HCT116 (cell line): Measurements from ENCODE around the gene RBM26. TPM values are rescaled to one million over a fixed set of nuclear protein-coding genes. Genes with fewer than 3 reads are reported as not detected.

ENCODE experiments used
- ATAC-seq: fragments of 200-7000 bp; cut with Tn5 transposase; 2 replicates; pipeline ENCODE4 v1.9.1; 2020; ENCODE audit warnings: mild to moderate bottlenecking, moderate library complexity
- BruUV-seq: library from RNA; stranded (reverse); fragments of 400-500 nt; replicated peaks from 2 replicates; lab custom pipeline; 2021; lab: Mats Ljungman, UMichigan
- CTCF ChIA-PET: fragments of 300-600 bp; sonication (Branson Sonifier 250); formaldehyde crosslinking; loops from one replicate; lab custom pipeline; 2021; ENCODE audit warnings: antibody characterized with exemption; lab: Charles Lee
- POLR2A ChIA-PET: fragments of 300-600, 350-600 bp; sonication (Branson Sonifier 250); formaldehyde crosslinking; loops from one replicate; lab custom pipeline; 2021; ENCODE audit warnings: antibody characterized with exemption; lab: Charles Lee
- RAD21 ChIA-PET, 2 experiments: fragments of 300-600 bp; sonication (Branson Sonifier 250); formaldehyde crosslinking; loops; one replicate each; lab custom pipeline; 2023; ENCODE audit warnings: low total read pairs in 2 of 2; ENCODE audit not compliant: uncharacterized antibody in 2 of 2, unreplicated experiment in 2 of 2, low non-redundant PET in 1 of 2; lab: Charles Lee
- DNase-seq: peaks from one replicate; pipeline ENCODE4 v3.0.0-alpha.2; 2010; ENCODE audit warnings: low read depth, low spot score
- H2AFZ ChIP-seq: fragments of 200-600 bp; shearing (Covaris generic), sonication (generic); 2 replicates; pipeline ENCODE4 v1.6.1; 2017; ENCODE audit warnings: low read depth, mixed run types, mixed read lengths, antibody characterized with exemption, low read length; ENCODE audit not compliant: poor library complexity, severe bottlenecking
- H3K27ac ChIP-seq: 2 replicates; pipeline ENCODE4 v1.5.1; 2012; ENCODE audit warnings: low read depth, low read length
- H3K27me3 ChIP-seq: fragments of 200-600 bp; sonication (generic); 2 replicates; pipeline ENCODE4 v1.6.1; 2016; ENCODE audit warnings: mixed run types, low read length, mixed read lengths; ENCODE audit not compliant: insufficient read depth
- H3K36me3 ChIP-seq, 2 experiments: fragments of 200-500 bp in 1 of 2; fragments of 200-600 bp in 1 of 2; sonication (Bioruptor generic) in 1 of 2; sonication (generic) in 1 of 2; 2 replicates each; pipeline versions ENCODE4 v1.5.1 to v1.6.1; 2014 to 2016; ENCODE audit warnings: low read length in 2 of 2, inconsistent platforms in 1 of 2, mixed read lengths in 1 of 2, mixed run types in 1 of 2; ENCODE audit not compliant: insufficient read depth in 2 of 2, control insufficient read depth in 1 of 2
- H3K4me1 ChIP-seq, 2 experiments: fragments of 200-600 bp in 1 of 2; sonication (generic) in 1 of 2; 2 replicates each; pipeline versions ENCODE4 v1.5.1 to v1.6.1; 2012 to 2017; ENCODE audit warnings: low read length in 2 of 2, inconsistent platforms in 1 of 2, mild to moderate bottlenecking in 1 of 2, mixed read lengths in 1 of 2, mixed run types in 1 of 2, moderate library complexity in 1 of 2; ENCODE audit not compliant: insufficient read depth in 2 of 2, control insufficient read depth in 1 of 2
- H3K4me2 ChIP-seq: fragments of 200-600 bp; sonication (generic); 2 replicates; pipeline ENCODE4 v1.6.1; 2017; ENCODE audit warnings: mixed run types, low read length, mixed read lengths
- H3K4me3 ChIP-seq, 2 experiments: fragments of 200-600 bp in 1 of 2; sonication (generic) in 1 of 2; replicated peaks in 1 of 2; 2 replicates each; pipeline ENCODE4 v1.5.1; 2011 to 2016; ENCODE audit warnings: low read length in 2 of 2, control low read depth in 1 of 2, low read depth in 1 of 2, mild to moderate bottlenecking in 1 of 2, mixed read lengths in 1 of 2, mixed run types in 1 of 2
- H3K79me2 ChIP-seq: fragments of 200-600 bp; sonication (generic); 2 replicates; pipeline ENCODE4 v1.6.1; 2017; ENCODE audit warnings: mild to moderate bottlenecking, mixed run types, low read length, moderate library complexity, mixed read lengths; ENCODE audit not compliant: insufficient read depth
- H3K9ac ChIP-seq: fragments of 200-600 bp; sonication (generic); 2 replicates; pipeline ENCODE4 v1.6.1; 2016; ENCODE audit warnings: low read length, mixed read lengths
- H3K9me2 ChIP-seq: fragments of 200-600 bp; sonication (generic), shearing (Covaris generic); 2 replicates; pipeline ENCODE4 v1.6.1; 2017; ENCODE audit warnings: mixed run types, mild to moderate bottlenecking, moderate library complexity; ENCODE audit not compliant: insufficient read depth
- H3K9me3 ChIP-seq, 2 experiments: fragments of 200-500 bp in 1 of 2; fragments of 200-600 bp in 1 of 2; sonication (Bioruptor generic) in 1 of 2; sonication (generic) in 1 of 2; 2 replicates each; pipeline ENCODE4 v1.6.1; 2014 to 2017; ENCODE audit warnings: low read length in 2 of 2, mixed read lengths in 2 of 2, inconsistent platforms in 1 of 2, low read depth in 1 of 2, mild to moderate bottlenecking in 1 of 2, mixed run types in 1 of 2, moderate library complexity in 1 of 2; ENCODE audit not compliant: control insufficient read depth in 1 of 2, insufficient read depth in 1 of 2
- H4K20me1 ChIP-seq: fragments of 200-600 bp; sonication (generic), shearing (Covaris generic); 2 replicates; pipeline ENCODE4 v1.6.1; 2017; ENCODE audit warnings: mixed run types, mild to moderate bottlenecking, moderate library complexity; ENCODE audit not compliant: insufficient read depth
- CBX3 ChIP-seq: IDR thresholded peaks from 2 replicates; pipeline ENCODE4 v1.6.1; 2012; ENCODE audit warnings: low read depth
- CEBPB ChIP-seq: IDR thresholded peaks from 2 replicates; pipeline ENCODE4 v1.6.1; 2012; ENCODE audit warnings: low read depth
- CTCF ChIP-seq, 3 experiments: fragments of 200-600 bp in 1 of 3; sonication (generic) in 1 of 3; IDR thresholded peaks in 2 of 3; conservative IDR thresholded peaks in 1 of 3; 2 replicates each; pipeline ENCODE4 v1.5.1; 2012 to 2017; ENCODE audit warnings: low read depth in 2 of 3, low read length in 2 of 3, antibody characterized with exemption in 1 of 3, borderline replicate concordance in 1 of 3, control low read depth in 1 of 3, mild to moderate bottlenecking in 1 of 3, mixed read lengths in 1 of 3, mixed run types in 1 of 3, moderate library complexity in 1 of 3; ENCODE audit not compliant: insufficient read depth in 1 of 3
- EGR1 ChIP-seq: IDR thresholded peaks from 2 replicates; pipeline ENCODE4 v1.6.1; 2012; ENCODE audit warnings: low read depth
- ELF1 ChIP-seq: IDR thresholded peaks from 2 replicates; pipeline ENCODE4 v1.6.1; 2012; ENCODE audit warnings: low read depth, borderline replicate concordance
- EZH2phosphoT487 ChIP-seq: fragments of 200-600 bp; IDR thresholded peaks from 2 replicates; pipeline ENCODE4 v1.6.1; 2018; ENCODE audit warnings: antibody characterized with exemption, borderline replicate concordance
- FOSL1 ChIP-seq: IDR thresholded peaks from 2 replicates; pipeline ENCODE4 v1.6.1; 2012; ENCODE audit warnings: low read depth
- JUND ChIP-seq: IDR thresholded peaks from 2 replicates; pipeline ENCODE4 v1.6.1; 2012
- MAX ChIP-seq: IDR thresholded peaks from 2 replicates; pipeline ENCODE4 v1.6.1; 2012
- POLR2A ChIP-seq: IDR thresholded peaks from 2 replicates; pipeline ENCODE4 v1.7.0; 2011; ENCODE audit warnings: borderline replicate concordance; ENCODE audit not compliant: insufficient read depth, insufficient read length; ENCODE audit errors: extremely low read depth
- YY1 ChIP-seq: IDR thresholded peaks from 2 replicates; pipeline ENCODE4 v1.6.1; 2011; ENCODE audit warnings: low read length, low read depth, moderate library complexity, mild to moderate bottlenecking; ENCODE audit not compliant: insufficient replicate concordance; ENCODE audit errors: extremely low read depth
- ZNF274 ChIP-seq: fragments of 200-500 bp; sonication (Bioruptor generic); IDR thresholded peaks from 2 replicates; pipeline ENCODE4 v1.6.1; 2014; ENCODE audit warnings: mild to moderate bottlenecking, low read depth, low read length, inconsistent platforms
- intact Hi-C: fragments of 100-400 bp; cut with micrococcal nuclease; formaldehyde crosslinking; loops from 2 replicates; pipeline ENCODE4 v1.10.0; 2022
- total RNA-seq: library from RNA; stranded (reverse); gene quantifications from one replicate; pipeline ENCODE4 v1.2.1, GENCODE V29; 2021; ENCODE audit not compliant: unreplicated experiment
- TF ChIP-seq, protein P1 (sequence below): IDR thresholded peaks from 2 replicates; pipeline ENCODE4 v1.6.1; 2012

RBM26 gene
- total RNA-seq, 1 experiment from 2014 or later = 52.5 TPM

DNA sequence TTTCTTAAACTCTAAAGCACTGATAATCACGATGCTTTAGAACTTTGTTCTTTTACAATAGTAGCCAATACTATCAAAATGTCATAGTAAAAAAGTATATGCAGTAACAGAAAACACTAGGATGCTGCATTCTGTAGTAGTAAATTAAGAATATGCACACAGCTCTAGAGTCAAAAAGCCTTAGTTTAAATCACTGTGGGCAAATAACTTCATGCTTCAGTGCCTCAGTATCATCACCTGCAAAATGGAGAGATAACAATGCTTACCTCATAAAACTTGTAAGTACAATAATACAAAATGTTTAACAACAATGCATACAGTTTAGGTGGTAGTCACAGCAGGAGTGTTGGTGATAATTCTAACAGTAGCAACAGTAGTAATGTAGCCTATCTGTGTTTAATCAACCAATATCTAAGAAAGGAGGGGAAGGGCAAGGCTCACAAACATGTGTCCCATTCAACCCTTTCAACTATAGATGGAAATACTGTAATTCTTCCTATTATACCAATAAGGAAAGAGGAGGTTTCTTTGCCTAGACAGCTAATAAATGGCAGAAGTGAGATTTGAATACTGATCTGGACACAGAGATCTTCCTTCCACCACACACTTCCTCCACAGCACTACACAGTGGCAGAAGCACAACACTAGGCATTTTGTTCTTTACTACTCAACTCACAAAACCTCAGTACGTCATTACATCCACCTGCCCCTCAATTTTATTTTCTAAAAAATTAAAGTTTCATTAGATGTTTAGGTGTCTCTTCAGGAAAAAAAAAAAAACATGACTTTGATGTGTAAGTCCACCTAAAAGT lies 4.6 kb downstream of the RBM26 start:
- ChIA-PET CTCF (no interaction called here), POLR2A (interaction anchor here (0.7 to 0.8 kb wide), 2 partner anchors 17 to 1356 kb away, joined by 3 to 5 read pairs; no protein-coding TSS in a partner anchor)

More for the DNA sequence above, 4.6 kb downstream of the RBM26 start:
- DNase-seq (no peak), ATAC-seq (no peak)
- H3K79me2 ChIP-seq = peaks cover 100% of the 10 kb centered on the region
- RAD21 ChIA-PET = no interaction called here
- TF ChIP-seq JUND (no peak), YY1 (no peak), CEBPB (no peak), CBX3 (no peak), EGR1 (no peak), FOSL1 (no peak), MAX (no peak), CTCF (IDR thresholded peaks at IDR 0.05 in 2 of 3, conservative IDR thresholded peaks at IDR 0.05 in 1 of 3; ENCODE audit: borderline replicate concordance in 1 of 3, insufficient read depth in 1 of 3, low read depth in 2 of 3, low read length in 2 of 3) (no peak), ELF1 (no peak), POLR2A (no peak), ZNF274 (no peak), EZH2phosphoT487 (no peak)
- TF ChIP-seq, protein P1, sequence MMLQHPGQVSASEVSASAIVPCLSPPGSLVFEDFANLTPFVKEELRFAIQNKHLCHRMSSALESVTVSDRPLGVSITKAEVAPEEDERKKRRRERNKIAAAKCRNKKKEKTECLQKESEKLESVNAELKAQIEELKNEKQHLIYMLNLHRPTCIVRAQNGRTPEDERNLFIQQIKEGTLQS = no peak
- H4K20me1 ChIP-seq = peaks cover 9% of the 10 kb centered on the region; the same call in 1 of the 2 replicates
- H3K27ac ChIP-seq = no peak overlapping the region
- no peak overlapping the region for H3K9ac ChIP-seq
- 0 out of 4 replicates have a peak, but pooled peaks cover 0 to 7% of the 10 kb centered on the region in 2 experiments for H3K9me3 ChIP-seq
- intact Hi-C loops = no loop called here
- H3K27me3 ChIP-seq = no peaks in the 10 kb centered on the region
- no peak overlapping the region for H3K4me3 ChIP-seq
- peaks cover 4 to 21% of the 10 kb centered on the region in 2 experiments; a peak in 2 of 4 replicates for H3K4me1 ChIP-seq
- H3K36me3 ChIP-seq = peaks cover 3 to 38% of the 10 kb centered on the region in 2 experiments; a peak in 2 of 4 replicates
- no peak overlapping the region for H3K4me2 ChIP-seq
- no peaks in the 10 kb centered on the region for H3K9me2 ChIP-seq
- H2AFZ ChIP-seq = no peak overlapping the region
- no TSS peak for BruUV-seq
